ENCODE data around the gene CCHCR1. TPM values are rescaled to one million over a fixed set of nuclear protein-coding genes. Genes with fewer than 3 reads are reported as not detected.

The CCHCR1 gene
- polyA plus RNA-seq, 1 donor from 2014 or later = 19.7 TPM

DNA sequence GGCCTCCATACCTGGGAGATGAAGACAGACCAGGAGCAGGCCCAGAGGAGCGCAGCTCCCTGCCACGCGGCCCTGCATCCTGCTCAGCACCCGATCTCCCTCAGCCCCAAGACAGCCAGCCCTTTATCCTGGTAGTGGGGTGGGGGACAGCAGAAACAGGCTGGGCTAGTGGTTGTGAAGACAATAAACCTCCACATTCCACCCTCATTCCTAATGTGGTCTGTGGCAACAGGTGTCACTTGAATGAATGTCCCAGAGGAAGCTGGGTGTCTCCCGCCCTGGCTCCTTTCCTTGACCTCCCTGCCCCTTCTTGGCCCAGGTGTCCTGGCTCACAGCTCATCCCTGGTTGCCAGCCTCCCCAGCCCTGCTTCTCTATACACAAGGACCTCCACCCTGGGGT, 45.1 kb downstream of the CCHCR1 start, which contains the start of gene C6orf15:
TSS of gene C6orf15 (minus strand) at position 98 of the 400 bp plus-strand sequence. CDS start at position 78, 20 bp downstream.
- no peak for TF ChIP-seq TAF1 (IDR thresholded peaks at IDR 0.05; ENCODE audit: low read depth)
- TF ChIP-seq EP300 (conservative IDR thresholded peaks at IDR 0.05; ENCODE audit: poor library complexity, severe bottlenecking) = no peak
- TF ChIP-seq, protein P1, sequence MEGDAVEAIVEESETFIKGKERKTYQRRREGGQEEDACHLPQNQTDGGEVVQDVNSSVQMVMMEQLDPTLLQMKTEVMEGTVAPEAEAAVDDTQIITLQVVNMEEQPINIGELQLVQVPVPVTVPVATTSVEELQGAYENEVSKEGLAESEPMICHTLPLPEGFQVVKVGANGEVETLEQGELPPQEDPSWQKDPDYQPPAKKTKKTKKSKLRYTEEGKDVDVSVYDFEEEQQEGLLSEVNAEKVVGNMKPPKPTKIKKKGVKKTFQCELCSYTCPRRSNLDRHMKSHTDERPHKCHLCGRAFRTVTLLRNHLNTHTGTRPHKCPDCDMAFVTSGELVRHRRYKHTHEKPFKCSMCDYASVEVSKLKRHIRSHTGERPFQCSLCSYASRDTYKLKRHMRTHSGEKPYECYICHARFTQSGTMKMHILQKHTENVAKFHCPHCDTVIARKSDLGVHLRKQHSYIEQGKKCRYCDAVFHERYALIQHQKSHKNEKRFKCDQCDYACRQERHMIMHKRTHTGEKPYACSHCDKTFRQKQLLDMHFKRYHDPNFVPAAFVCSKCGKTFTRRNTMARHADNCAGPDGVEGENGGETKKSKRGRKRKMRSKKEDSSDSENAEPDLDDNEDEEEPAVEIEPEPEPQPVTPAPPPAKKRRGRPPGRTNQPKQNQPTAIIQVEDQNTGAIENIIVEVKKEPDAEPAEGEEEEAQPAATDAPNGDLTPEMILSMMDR (IDR thresholded peaks at IDR 0.05; ENCODE audit: poor library complexity, severe bottlenecking) = no peak
- no peak for TF ChIP-seq RAD21 (conservative IDR thresholded peaks at IDR 0.05)
- TF ChIP-seq POLR2AphosphoS5 (IDR thresholded peaks at IDR 0.05) = no peak
- TF ChIP-seq SMC3 (conservative IDR thresholded peaks at IDR 0.05; ENCODE audit: poor library complexity) = no peak
- H3F3A ChIP-seq (ENCODE audit: insufficient read depth, low read length, poor library complexity, severe bottlenecking) = no peaks in the 10 kb centered on the region
- H4K20me1 ChIP-seq (ENCODE audit: insufficient read depth) = no peaks in the 10 kb centered on the region
- no peaks in the 10 kb centered on the region for H3K79me2 ChIP-seq (replicated peaks; ENCODE audit: insufficient read depth, low read length)
- H3K9me2 ChIP-seq (ENCODE audit: insufficient read depth, low read length) = no peaks in the 10 kb centered on the region
- H3K9ac ChIP-seq (ENCODE audit: low read length) = no peak within 1 kb of the TSS
- no peak within 1 kb of the TSS for H3K4me2 ChIP-seq (ENCODE audit: low read length)
- no peak within 1 kb of the TSS for H2AFZ ChIP-seq (ENCODE audit: low read depth, low read length)
- H3K9me3 ChIP-seq (ENCODE audit: low read length) = no peaks in the 10 kb centered on the region
- H3K27ac ChIP-seq (ENCODE audit: low read length) = no peak within 1 kb of the TSS
- H3K27me3 ChIP-seq (ENCODE audit: insufficient read depth, low read depth, low read length) = no peaks in the 10 kb centered on the region
- no peaks in the 10 kb centered on the region for H3K36me3 ChIP-seq (ENCODE audit: insufficient read depth, low read length)
- no peak within 1 kb of the TSS for H3K4me3 ChIP-seq (ENCODE audit: low read length)

DNA sequence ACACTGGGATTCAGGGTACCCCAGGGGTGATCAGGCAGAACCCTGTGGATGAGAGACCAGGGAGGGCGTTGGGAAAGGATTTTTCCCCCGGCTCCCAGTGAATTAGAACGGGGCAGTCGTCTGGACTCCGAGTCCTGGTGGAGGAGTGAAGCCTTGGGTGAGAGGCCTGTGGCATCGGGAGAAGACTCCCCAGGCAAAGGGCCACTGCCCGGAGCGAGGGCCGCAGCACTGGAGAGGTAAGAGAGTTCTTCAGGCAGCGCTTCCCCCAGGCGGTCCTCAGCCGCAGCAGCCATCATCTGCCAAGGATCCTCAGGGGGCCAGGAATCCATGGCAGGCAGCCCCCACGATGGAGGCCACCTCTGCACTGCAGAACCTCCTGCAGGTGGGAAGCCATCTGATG, 45.9 kb downstream of the CCHCR1 start:
- no peaks in the 10 kb centered on the region for H3K36me3 ChIP-seq (ENCODE audit: insufficient read depth, low read length)
- no peak overlapping the region for H2AFZ ChIP-seq (ENCODE audit: low read depth, low read length)
- H3K79me2 ChIP-seq (replicated peaks; ENCODE audit: insufficient read depth, low read length) = no peaks in the 10 kb centered on the region
- TF ChIP-seq RAD21 (conservative IDR thresholded peaks at IDR 0.05) (no peak), EP300 (conservative IDR thresholded peaks at IDR 0.05; ENCODE audit: poor library complexity, severe bottlenecking) (no peak), EZH2 (IDR thresholded peaks at IDR 0.05; ENCODE audit: borderline replicate concordance, insufficient read depth, low read length, poor library complexity, severe bottlenecking) (no peak), POLR2AphosphoS5 (IDR thresholded peaks at IDR 0.05) (no peak), TAF1 (IDR thresholded peaks at IDR 0.05; ENCODE audit: low read depth) (no peak), SMC3 (conservative IDR thresholded peaks at IDR 0.05; ENCODE audit: poor library complexity) (no peak), MXI1 (conservative IDR thresholded peaks at IDR 0.05; ENCODE audit: poor library complexity, severe bottlenecking) (no peak)
- TF ChIP-seq, protein P2, sequence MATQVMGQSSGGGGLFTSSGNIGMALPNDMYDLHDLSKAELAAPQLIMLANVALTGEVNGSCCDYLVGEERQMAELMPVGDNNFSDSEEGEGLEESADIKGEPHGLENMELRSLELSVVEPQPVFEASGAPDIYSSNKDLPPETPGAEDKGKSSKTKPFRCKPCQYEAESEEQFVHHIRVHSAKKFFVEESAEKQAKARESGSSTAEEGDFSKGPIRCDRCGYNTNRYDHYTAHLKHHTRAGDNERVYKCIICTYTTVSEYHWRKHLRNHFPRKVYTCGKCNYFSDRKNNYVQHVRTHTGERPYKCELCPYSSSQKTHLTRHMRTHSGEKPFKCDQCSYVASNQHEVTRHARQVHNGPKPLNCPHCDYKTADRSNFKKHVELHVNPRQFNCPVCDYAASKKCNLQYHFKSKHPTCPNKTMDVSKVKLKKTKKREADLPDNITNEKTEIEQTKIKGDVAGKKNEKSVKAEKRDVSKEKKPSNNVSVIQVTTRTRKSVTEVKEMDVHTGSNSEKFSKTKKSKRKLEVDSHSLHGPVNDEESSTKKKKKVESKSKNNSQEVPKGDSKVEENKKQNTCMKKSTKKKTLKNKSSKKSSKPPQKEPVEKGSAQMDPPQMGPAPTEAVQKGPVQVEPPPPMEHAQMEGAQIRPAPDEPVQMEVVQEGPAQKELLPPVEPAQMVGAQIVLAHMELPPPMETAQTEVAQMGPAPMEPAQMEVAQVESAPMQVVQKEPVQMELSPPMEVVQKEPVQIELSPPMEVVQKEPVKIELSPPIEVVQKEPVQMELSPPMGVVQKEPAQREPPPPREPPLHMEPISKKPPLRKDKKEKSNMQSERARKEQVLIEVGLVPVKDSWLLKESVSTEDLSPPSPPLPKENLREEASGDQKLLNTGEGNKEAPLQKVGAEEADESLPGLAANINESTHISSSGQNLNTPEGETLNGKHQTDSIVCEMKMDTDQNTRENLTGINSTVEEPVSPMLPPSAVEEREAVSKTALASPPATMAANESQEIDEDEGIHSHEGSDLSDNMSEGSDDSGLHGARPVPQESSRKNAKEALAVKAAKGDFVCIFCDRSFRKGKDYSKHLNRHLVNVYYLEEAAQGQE (IDR thresholded peaks at IDR 0.05; ENCODE audit: borderline replicate concordance) = no peak
- TF ChIP-seq, protein P1 (IDR thresholded peaks at IDR 0.05; ENCODE audit: poor library complexity, severe bottlenecking) = no peak
- H3K27ac ChIP-seq (ENCODE audit: low read length) = no peak overlapping the region
- H3K4me3 ChIP-seq (ENCODE audit: low read length) = no peak overlapping the region
- H3K9me2 ChIP-seq (ENCODE audit: insufficient read depth, low read length) = no peaks in the 10 kb centered on the region
- no peaks in the 10 kb centered on the region for H3K9me3 ChIP-seq (ENCODE audit: low read length)
- no peaks in the 10 kb centered on the region for H4K20me1 ChIP-seq (ENCODE audit: insufficient read depth)
- no peak overlapping the region for H3K9ac ChIP-seq (ENCODE audit: low read length)
- H3K4me2 ChIP-seq (ENCODE audit: low read length) = no peak overlapping the region
- no peaks in the 10 kb centered on the region for H3K27me3 ChIP-seq (ENCODE audit: insufficient read depth, low read depth, low read length)
- H3F3A ChIP-seq (ENCODE audit: insufficient read depth, low read length, poor library complexity, severe bottlenecking) = no peaks in the 10 kb centered on the region
